ENCODE results near the gene THAP7. TPM values are rescaled to one million over a fixed set of nuclear protein-coding genes. Genes with fewer than 3 reads are reported as not detected.

Gene THAP7
- total and polyA plus RNA-seq, 2 of the 13 experiments (the other 11 are each of a cell fraction or from before 2014, with no cell fraction given) = 13.0 to 25.5 TPM

DNA sequence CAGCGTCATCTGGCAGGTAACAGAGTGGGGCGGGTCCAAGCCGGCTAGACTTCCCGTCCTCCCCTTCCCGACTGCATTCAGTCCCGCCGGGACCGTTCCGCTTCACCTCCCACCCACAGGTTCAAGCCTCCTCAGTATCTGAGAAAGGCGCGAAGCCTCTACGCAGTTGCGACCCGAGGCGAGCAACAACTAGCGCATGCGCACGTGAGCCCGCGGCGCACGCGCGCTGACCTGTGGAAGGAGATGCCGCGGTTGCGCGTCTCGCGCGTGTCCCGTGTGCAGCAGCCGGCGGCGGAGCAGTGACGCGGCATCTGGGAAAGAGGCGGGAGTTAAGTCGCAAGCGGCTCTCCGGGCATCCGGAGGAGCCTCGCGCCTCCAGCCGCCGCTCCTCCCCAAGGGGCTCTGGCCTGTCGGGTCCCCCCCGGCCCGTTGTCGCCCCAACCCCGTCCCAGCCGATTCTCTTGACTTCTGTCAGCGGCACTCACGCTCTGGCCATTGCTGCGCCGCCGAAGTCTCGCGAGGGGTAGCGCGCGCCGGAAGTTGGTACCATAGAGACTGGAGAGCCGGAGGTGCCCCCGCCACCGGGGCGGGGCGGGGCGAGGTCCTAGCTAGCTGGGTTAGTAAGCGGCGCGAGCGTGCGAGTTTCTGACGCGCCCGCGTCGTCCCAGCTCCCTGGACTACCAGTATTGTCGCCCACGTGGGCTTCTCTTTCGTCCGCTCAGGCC, at the start of gene THAP7 (continued):
- TF ChIP-seq, protein P1, sequence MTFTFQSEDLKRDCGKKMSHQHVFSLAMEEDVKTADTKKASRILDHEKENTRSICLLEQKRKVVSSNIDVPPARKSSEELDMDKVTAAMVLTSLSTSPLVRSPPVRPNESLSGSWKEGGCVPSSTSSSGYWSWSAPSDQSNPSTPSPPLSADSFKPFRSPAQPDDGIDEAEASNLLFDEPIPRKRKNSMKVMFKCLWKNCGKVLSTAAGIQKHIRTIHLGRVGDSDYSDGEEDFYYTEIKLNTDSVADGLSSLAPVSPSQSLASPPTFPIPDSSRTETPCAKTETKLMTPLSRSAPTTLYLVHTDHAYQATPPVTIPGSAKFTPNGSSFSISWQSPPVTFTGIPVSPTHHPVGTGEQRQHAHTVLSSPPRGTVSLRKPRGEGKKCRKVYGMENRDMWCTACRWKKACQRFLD (CRISPR knock-in tag; IDR thresholded peaks at IDR 0.05; ENCODE audit: borderline replicate concordance) = peak; percentile 89
- TF ChIP-seq, protein P2, sequence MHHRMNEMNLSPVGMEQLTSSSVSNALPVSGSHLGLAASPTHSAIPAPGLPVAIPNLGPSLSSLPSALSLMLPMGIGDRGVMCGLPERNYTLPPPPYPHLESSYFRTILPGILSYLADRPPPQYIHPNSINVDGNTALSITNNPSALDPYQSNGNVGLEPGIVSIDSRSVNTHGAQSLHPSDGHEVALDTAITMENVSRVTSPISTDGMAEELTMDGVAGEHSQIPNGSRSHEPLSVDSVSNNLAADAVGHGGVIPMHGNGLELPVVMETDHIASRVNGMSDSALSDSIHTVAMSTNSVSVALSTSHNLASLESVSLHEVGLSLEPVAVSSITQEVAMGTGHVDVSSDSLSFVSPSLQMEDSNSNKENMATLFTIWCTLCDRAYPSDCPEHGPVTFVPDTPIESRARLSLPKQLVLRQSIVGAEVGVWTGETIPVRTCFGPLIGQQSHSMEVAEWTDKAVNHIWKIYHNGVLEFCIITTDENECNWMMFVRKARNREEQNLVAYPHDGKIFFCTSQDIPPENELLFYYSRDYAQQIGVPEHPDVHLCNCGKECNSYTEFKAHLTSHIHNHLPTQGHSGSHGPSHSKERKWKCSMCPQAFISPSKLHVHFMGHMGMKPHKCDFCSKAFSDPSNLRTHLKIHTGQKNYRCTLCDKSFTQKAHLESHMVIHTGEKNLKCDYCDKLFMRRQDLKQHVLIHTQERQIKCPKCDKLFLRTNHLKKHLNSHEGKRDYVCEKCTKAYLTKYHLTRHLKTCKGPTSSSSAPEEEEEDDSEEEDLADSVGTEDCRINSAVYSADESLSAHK (CRISPR knock-in tag; IDR thresholded peaks at IDR 0.05; ENCODE audit: borderline replicate concordance) = 0 out of 2 replicates have a peak, but pooled peaks have one; percentile 27
- TF ChIP-seq KDM3A (CRISPR knock-in tag; IDR thresholded peaks at IDR 0.05; ENCODE audit: low read depth) (peak; percentile 97), ZNF773 (CRISPR knock-in tag; IDR thresholded peaks at IDR 0.05; ENCODE audit: borderline replicate concordance) (0 out of 2 replicates have a peak, but pooled peaks have one; percentile 13), HOXA5 (CRISPR knock-in tag; IDR thresholded peaks at IDR 0.05) (peak; percentile 68; the same call in 1 of the 2 replicates), SNRNP70 (IDR thresholded peaks at IDR 0.05; ENCODE audit: low read depth, low read length) (no peak), CTCF (CRISPR knock-in tag; IDR thresholded peaks at IDR 0.05) (peak; percentile 12), ZNF160 (CRISPR knock-in tag; IDR thresholded peaks at IDR 0.05) (0 out of 2 replicates have a peak, but pooled peaks have one; percentile 23), ZNF543 (CRISPR knock-in tag; IDR thresholded peaks at IDR 0.05) (peak; percentile 69; the same call in 1 of the 2 replicates), GMEB2 (CRISPR knock-in tag; IDR thresholded peaks at IDR 0.05; ENCODE audit: low read depth) (peak; percentile 59; the same call in 1 of the 2 replicates), HBP1 (CRISPR knock-in tag; IDR thresholded peaks at IDR 0.05; ENCODE audit: low read depth) (peak; percentile 35; the same call in 1 of the 2 replicates), DNMT3B (CRISPR knock-in tag; conservative IDR thresholded peaks at IDR 0.05) (0 out of 2 replicates have a peak, but pooled peaks have one; percentile 52), ZNF780A (CRISPR knock-in tag; IDR thresholded peaks at IDR 0.05) (peak; percentile 83)
- TF ChIP-seq, protein P3, sequence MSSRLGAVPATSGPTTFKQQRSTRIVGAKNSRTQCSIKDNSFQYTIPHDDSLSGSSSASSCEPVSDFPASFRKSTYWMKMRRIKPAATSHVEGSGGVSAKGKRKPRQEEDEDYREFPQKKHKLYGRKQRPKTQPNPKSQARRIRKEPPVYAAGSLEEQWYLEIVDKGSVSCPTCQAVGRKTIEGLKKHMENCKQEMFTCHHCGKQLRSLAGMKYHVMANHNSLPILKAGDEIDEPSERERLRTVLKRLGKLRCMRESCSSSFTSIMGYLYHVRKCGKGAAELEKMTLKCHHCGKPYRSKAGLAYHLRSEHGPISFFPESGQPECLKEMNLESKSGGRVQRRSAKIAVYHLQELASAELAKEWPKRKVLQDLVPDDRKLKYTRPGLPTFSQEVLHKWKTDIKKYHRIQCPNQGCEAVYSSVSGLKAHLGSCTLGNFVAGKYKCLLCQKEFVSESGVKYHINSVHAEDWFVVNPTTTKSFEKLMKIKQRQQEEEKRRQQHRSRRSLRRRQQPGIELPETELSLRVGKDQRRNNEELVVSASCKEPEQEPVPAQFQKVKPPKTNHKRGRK (CRISPR knock-in tag; IDR thresholded peaks at IDR 0.05) = no peak
